Activated T-helper 1 cell treated with anti-CD3 and anti-CD28 coated beads, Interleukin-2, amount 50 U/mL, for 16 hours (primary cell): ENCODE data around the gene CUTA.
"Not testable (repeated sequence)": the region's sequence is repeated elsewhere in the genome, so short reads cannot be mapped to it uniquely, and the experiment has no call there.

Experiments
- DNase-seq, 2 donors: peaks; one replicate each; pipeline ENCODE4 v3.0.0-alpha.2; 2020; ENCODE audit warnings: low read depth in 1 of 2, low spot score in 1 of 2

Gene CUTA

GRCh38 chr6:33407132-33407718 is 10.7 kb downstream of the CUTA start:
- no peak for DNase-seq

GRCh38 chr6:33406126-33406525 is 11.8 kb downstream of the CUTA start:
- no peak for DNase-seq

- no peak for DNase-seq
Measured at GRCh38 chr6:33405386-33405940, 12.4 kb downstream of the CUTA start.

- DNase-seq, result no peak
Measured at GRCh38 chr6:33404884-33405283, 13.0 kb downstream of the CUTA start.

GRCh38 chr6:33399881-33400280 is 18.0 kb downstream of the CUTA start:
- not testable (repeated sequence) for DNase-seq

- not testable (repeated sequence) for DNase-seq
Measured at GRCh38 chr6:33398601-33399000, 19.3 kb downstream of the CUTA start.

GRCh38 chr6:33397541-33397940 is 20.4 kb downstream of the CUTA start:
- no peak for DNase-seq

- no peak for DNase-seq
Measured at GRCh38 chr6:33392979-33393378, 24.9 kb downstream of the CUTA start.

- no peak for DNase-seq
Measured at GRCh38 chr6:33392595-33392948, 25.3 kb downstream of the CUTA start.

GRCh38 chr6:33391922-33392594 is 25.8 kb downstream of the CUTA start:
- DNase-seq, result no peak

- peak; percentile 98 to 99 for DNase-seq
Measured at GRCh38 chr6:33391278-33391921, 26.5 kb downstream of the CUTA start, which contains the start of gene KIFC1. KIFC1 (plus strand) TSS chr6:33391823; CDS start chr6:33391986, 163 bp downstream.

GRCh38 chr6:33390767-33391277 is 27.1 kb downstream of the CUTA start:
- DNase-seq, result no peak

GRCh38 chr6:33390173-33390572 is 27.7 kb downstream of the CUTA start:
- no peak for DNase-seq

- no peak for DNase-seq
Measured at GRCh38 chr6:33384581-33385020, 33.3 kb downstream of the CUTA start.

- DNase-seq, result no peak
Measured at GRCh38 chr6:33383427-33384185, 34.3 kb downstream of the CUTA start.

- DNase-seq, result no peak
Measured at GRCh38 chr6:33380272-33380981, 37.5 kb downstream of the CUTA start.

GRCh38 chr6:33379184-33379583 is 38.7 kb downstream of the CUTA start:
- DNase-seq, result not testable (repeated sequence)

- no peak for DNase-seq
Measured at GRCh38 chr6:33377171-33377570, 40.7 kb downstream of the CUTA start.

- DNase-seq, result no peak
Measured at GRCh38 chr6:33375143-33375671, 42.7 kb downstream of the CUTA start.
